Measurements from ENCODE around the gene GZMM.

GZMM gene

GRCh38 chr19:543910-544608 is at the start of gene GZMM:
Gene GZMM (plus strand): TSS chr19:544053. CDS start chr19:544072, 19 bp downstream.
- TF ChIP-seq CTCF (IDR thresholded peaks at IDR 0.05; ENCODE audit: low read depth, low read length) = no peak
- DNase-seq (ENCODE audit: low read depth, low spot score) = no peak
- in situ Hi-C loops (cut with HindIII; ENCODE audit: low sequenced_read_pairs) = no loop called here
- no peak within 1 kb of the TSS for H3K4me3 ChIP-seq (ENCODE audit: low read depth, low read length)

GRCh38 chr19:494171-495080 is 49.4 kb upstream of the GZMM start:
- H3K4me3 ChIP-seq (ENCODE audit: low read depth, low read length) = no peak overlapping the region
- DNase-seq (ENCODE audit: low read depth, low spot score) = no peak
- TF ChIP-seq CTCF (IDR thresholded peaks at IDR 0.05; ENCODE audit: low read depth, low read length) = no peak
- in situ Hi-C loops (cut with HindIII; ENCODE audit: low sequenced_read_pairs) = no loop called here

- in situ Hi-C loops (cut with HindIII; ENCODE audit: low sequenced_read_pairs) = no loop called here
- no peak for DNase-seq (ENCODE audit: low read depth, low spot score)
These were observed 48.8 kb upstream of the GZMM start for GRCh38 chr19:495081-495401.

GRCh38 chr19:495402-496111 is 48.3 kb upstream of the GZMM start:
- DNase-seq (ENCODE audit: low read depth, low spot score) = peak; percentile 20
- peak; percentile 78 for TF ChIP-seq CTCF (IDR thresholded peaks at IDR 0.05; ENCODE audit: low read depth, low read length)
- in situ Hi-C loops (cut with HindIII; ENCODE audit: low sequenced_read_pairs) = no loop called here
- no peak overlapping the region for H3K4me3 ChIP-seq (ENCODE audit: low read depth, low read length)

More at GRCh38 chr19:495081-495401, 48.8 kb upstream of the GZMM start:
- H3K4me3 ChIP-seq (ENCODE audit: low read depth, low read length) = no peak overlapping the region
- TF ChIP-seq CTCF (IDR thresholded peaks at IDR 0.05; ENCODE audit: low read depth, low read length) = no peak

- H3K4me3 ChIP-seq (ENCODE audit: low read depth, low read length) = no peak within 1 kb of the TSS
- no peak for DNase-seq (ENCODE audit: low read depth, low spot score)
- in situ Hi-C loops (cut with HindIII; ENCODE audit: low sequenced_read_pairs) = no loop called here
- no peak for TF ChIP-seq CTCF (IDR thresholded peaks at IDR 0.05; ENCODE audit: low read depth, low read length)
These were observed 47.7 kb upstream of the GZMM start, which contains the start of gene MADCAM1 for GRCh38 chr19:496112-496665. Gene MADCAM1 (plus strand): TSS chr19:496486. CDS start chr19:496500, 14 bp downstream.

GRCh38 chr19:496986-497385 is 46.9 kb upstream of the GZMM start:
- no peak overlapping the region for H3K4me3 ChIP-seq (ENCODE audit: low read depth, low read length)
- TF ChIP-seq CTCF (IDR thresholded peaks at IDR 0.05; ENCODE audit: low read depth, low read length) = no peak
- DNase-seq (ENCODE audit: low read depth, low spot score) = no peak
- in situ Hi-C loops (cut with HindIII; ENCODE audit: low sequenced_read_pairs) = no loop called here

All from astrocyte of the spinal cord (primary cell).